DND-41 (cell line): ENCODE results near the gene MYCN.

Source experiments
- CTCF ChIP-seq: IDR thresholded peaks from 2 replicates; pipeline ENCODE4 v1.5.1; 2012; ENCODE audit warnings: borderline replicate concordance, low read length, moderate library complexity, mild to moderate bottlenecking; ENCODE audit not compliant: poor library complexity, severe bottlenecking; ENCODE audit errors: extremely low read depth
- EZH2 ChIP-seq: IDR thresholded peaks from 3 replicates; pipeline ENCODE4 v1.6.1; 2012; ENCODE audit warnings: borderline replicate concordance, low read depth, mild to moderate bottlenecking, moderate library complexity, low read length, inconsistent platforms; ENCODE audit not compliant: severe bottlenecking

- TF ChIP-seq CTCF (no peak), EZH2 (no peak)
Observed at GRCh38 chr2:15968280-15969178, 28.2 kb downstream of the MYCN start.
